Stimulated activated naive CD8-positive, alpha-beta T cell treated with anti-CD3 and anti-CD28 coated beads, Interleukin-15, amount 100 ng/mL, for 72 hours (primary cell): Measurements from ENCODE around the gene MRPL38.
"Not testable (repeated sequence)": the region's sequence is repeated elsewhere in the genome, so short reads cannot be mapped to it uniquely, and the experiment has no call there.

Experiments
- ATAC-seq: fragments of 150-1000 bp; cut with Tn5 transposase; 2 replicates; pipeline ENCODE4 v1.10.0; 2021; ENCODE audit warnings: mild to moderate bottlenecking, moderate library complexity
- DNase-seq, 2 donors: peaks; one replicate each; pipeline ENCODE4 v3.0.0; 2021 to 2022
- H3K27ac Mint-ChIP-seq, 2 donors: one replicate each; pipeline ENCODE4 v1.8.0; 2022; ENCODE audit warnings: mild to moderate bottlenecking in 2 of 2, mixed read lengths in 2 of 2, moderate library complexity in 2 of 2
- H3K27me3 Mint-ChIP-seq: one replicate; pipeline ENCODE4 v1.8.0; 2022; ENCODE audit warnings: mixed read lengths
- H3K4me1 Mint-ChIP-seq: one replicate; pipeline ENCODE4 v1.8.0; 2022; ENCODE audit warnings: mild to moderate bottlenecking, mixed read lengths
- H3K4me3 Mint-ChIP-seq, 2 donors: one replicate each; pipeline ENCODE4 v1.8.0; 2022; ENCODE audit warnings: mild to moderate bottlenecking in 2 of 2, mixed read lengths in 2 of 2, moderate library complexity in 1 of 2
- H3K9me3 Mint-ChIP-seq, 2 donors: one replicate each; pipeline ENCODE4 v1.8.0; 2022; ENCODE audit warnings: mixed read lengths in 2 of 2

MRPL38 gene

DNA sequence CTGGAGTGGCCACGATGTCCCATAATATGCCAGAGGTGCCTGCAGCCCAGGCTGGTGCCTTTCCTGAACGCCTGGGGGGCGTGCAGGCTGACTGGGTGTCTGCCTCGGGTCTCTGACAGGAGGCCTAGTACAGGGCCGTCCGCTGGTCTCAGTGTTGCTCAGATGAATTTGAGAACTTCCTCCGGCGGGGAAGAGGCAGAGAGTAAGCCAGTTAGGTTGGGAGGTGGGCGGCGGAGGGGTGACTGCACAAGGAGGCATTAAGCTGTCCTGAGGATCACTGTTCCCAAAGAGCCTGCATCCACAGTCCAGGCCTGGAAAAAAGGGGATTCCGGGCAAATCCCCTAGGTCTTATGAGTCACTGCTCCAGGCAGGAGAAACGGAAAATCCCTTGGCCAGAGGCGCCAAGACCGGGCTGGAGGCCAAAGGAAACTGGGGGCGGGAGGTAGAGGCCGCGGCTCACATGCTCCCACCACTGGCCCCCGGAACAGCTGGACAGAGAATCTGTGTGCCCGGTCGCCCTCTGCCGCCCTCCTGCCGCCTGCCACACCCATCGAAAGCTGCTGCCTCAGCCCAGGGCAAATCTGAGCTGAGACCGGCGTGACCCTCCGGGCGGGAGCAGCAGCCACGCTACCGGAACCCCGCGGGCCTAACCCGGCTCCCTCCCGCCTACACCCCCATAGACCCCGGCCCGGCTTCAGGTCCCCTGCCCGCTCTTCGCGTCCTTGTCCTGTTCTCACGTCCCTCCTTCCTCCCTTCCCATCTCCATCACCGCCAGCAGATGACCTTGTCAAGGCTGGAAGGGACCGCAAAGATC is 27.5 kb downstream of the MRPL38 start:
- peak; percentile 29 to 55 for DNase-seq
- H3K4me1 Mint-ChIP-seq = peaks cover 68% of the 10 kb centered on the region
- H3K27ac Mint-ChIP-seq = peak overlapping the region; percentile 27 to 89

DNA sequence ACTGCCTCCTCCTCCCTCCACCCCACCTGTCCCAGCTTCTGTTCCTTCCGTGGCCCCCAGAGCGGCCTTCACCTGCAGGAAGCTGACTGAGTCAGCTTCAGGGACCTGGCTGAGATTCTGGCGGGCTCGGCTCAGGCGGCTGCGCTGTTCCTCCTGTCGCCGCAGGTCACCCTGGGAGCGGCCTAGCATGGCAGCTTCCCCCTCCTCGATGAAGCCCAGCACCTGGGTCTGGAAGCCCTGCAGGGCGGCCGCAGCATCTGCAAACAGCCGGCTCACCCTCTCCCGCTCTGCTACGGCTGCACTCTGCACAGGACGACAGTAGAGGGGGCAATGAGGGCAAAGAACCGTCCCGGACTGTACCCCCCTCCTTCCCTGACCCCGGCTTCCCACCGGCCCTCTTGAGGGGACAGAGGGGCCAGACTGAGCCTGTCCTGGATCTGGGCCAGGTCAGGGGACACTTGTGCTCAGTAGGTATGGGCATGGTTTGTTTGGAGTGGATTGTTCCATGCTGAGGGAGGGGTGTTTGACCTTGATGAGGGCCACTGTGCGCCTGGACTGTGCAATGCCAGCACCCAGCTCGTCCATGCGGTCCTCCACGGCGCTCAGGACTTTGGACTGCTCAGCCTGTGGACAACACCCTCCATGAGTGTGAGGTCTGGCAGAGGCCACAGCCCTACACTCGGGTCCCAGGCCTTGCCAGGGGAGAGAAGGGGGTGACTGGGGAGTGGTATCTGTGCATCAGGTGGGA is 28.3 kb downstream of the MRPL38 start:
- H3K9me3 Mint-ChIP-seq = no peaks in the 10 kb centered on the region
- peaks cover 9% of the 10 kb centered on the region for H3K27me3 Mint-ChIP-seq
- peak overlapping the region; percentile 89 to 94 for H3K27ac Mint-ChIP-seq
- H3K4me3 Mint-ChIP-seq = peak overlapping the region; percentile 92
- peak; percentile 67 to 84 for DNase-seq
- peak; percentile 72 for ATAC-seq
- H3K4me1 Mint-ChIP-seq = peaks cover 60% of the 10 kb centered on the region

More for the DNA sequence above, 27.5 kb downstream of the MRPL38 start:
- peak overlapping the region; percentile 92 for H3K4me3 Mint-ChIP-seq
- H3K27me3 Mint-ChIP-seq = peaks cover 9% of the 10 kb centered on the region
- H3K9me3 Mint-ChIP-seq = no peaks in the 10 kb centered on the region
- peak; percentile 40 for ATAC-seq

DNA sequence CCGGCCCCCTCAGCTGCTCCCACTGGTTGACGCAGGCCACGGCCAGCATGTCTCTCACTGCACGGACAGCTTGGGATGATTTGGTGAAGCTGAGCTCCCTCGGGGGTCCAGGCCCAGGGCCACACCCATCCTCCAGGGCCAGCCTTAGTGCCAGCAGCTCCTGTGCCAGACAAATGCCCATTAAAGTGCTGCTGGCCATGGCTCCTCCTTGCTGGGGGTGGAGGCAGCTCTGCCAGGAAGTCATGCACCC is 28.8 kb downstream of the MRPL38 start:
- H3K27ac Mint-ChIP-seq = peak overlapping the region; percentile 89 to 94
- DNase-seq (no peak), ATAC-seq (no peak)
- no peaks in the 10 kb centered on the region for H3K9me3 Mint-ChIP-seq
- H3K4me3 Mint-ChIP-seq = peak overlapping the region; percentile 92
- peaks cover 9% of the 10 kb centered on the region for H3K27me3 Mint-ChIP-seq
- H3K4me1 Mint-ChIP-seq = peaks cover 59% of the 10 kb centered on the region

DNA sequence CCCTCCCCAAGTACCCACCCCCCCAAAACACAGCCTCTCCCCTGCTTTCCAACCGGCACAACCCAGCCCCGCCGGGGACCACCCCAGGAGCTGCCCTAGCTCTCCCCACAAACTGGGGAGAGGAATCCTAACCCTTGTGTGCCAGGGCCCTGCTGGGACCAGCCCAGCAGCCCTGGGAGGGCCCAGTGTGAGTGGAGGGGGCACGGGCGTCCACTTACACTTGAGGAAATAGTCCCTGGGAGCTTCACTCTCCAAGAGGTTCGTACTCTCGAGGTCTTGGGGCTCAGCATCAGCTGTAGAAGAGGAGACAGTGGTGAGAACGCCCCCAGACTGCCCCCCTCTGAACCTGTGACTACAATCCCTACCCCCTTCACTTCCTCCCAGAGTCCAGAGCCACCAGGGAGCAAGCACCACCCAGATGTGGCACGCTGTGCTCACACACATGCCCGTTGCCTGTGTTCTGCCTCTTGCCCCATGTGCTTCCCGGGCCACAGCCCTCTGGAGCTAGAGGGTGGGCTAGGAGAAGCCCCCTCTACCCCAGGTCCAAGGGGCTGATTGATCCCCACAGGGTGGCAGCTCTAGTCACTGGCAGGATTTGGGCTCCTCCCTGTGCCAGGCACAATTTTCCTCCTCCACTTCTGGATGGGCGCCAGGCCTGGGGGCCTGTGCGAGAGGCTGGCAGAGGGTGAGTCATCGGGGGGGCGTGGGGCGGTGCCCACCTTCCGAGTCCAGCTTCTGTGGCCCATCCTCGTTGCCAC is 29.3 kb downstream of the MRPL38 start:
- Mint-ChIP-seq H3K4me3 (peak overlapping the region; percentile 92), H3K27ac (peak overlapping the region in 1 of 2 donors; percentile 89), H3K4me1 (peaks cover 59% of the 10 kb centered on the region), H3K27me3 (peaks cover 5% of the 10 kb centered on the region), H3K9me3 (no peaks in the 10 kb centered on the region)
- ATAC-seq = no peak
- no peak for DNase-seq

DNA sequence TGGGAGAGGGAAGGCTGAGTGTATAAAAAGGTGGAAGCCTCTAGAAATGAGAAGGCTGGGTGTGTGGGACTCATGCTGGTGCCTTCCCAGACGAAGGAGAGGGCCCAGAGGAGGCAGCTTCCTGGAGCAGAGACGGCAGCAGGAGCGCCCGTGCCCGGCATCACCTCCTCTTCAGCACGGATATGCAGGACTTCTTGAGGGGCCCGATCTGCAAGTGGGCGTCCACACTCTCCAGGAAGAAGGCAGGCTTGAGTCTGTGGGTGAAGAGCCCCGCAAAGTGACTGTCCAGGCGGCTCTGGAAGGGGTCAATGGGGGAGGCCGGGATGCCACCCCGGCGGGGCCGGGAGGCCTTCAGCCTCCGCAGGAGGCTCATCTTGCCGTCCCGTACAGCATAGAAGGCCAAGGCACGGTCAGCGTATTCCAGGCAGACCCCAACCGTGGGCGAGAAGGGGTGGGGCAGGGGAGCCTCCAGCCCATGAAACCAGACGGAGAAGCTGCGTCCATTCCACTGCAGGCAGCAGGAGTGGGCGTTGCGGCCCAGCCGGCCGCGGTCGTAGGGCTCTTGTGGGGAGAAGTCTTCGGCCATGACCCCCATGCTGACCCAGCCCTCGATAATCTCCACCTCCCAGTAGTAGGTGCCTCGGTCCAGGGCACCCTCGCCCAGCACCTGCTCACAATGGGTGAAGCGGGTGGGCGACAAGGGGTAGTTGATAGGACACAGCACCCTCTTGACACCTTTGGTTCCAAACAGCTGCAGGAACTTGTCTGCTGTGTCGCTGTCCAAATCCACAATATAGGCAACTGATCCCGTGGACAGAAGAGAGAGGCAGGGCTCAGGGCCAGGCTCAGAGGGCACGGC is 30.1 kb downstream of the MRPL38 start:
- H3K4me1 Mint-ChIP-seq = peaks cover 59% of the 10 kb centered on the region

DNA sequence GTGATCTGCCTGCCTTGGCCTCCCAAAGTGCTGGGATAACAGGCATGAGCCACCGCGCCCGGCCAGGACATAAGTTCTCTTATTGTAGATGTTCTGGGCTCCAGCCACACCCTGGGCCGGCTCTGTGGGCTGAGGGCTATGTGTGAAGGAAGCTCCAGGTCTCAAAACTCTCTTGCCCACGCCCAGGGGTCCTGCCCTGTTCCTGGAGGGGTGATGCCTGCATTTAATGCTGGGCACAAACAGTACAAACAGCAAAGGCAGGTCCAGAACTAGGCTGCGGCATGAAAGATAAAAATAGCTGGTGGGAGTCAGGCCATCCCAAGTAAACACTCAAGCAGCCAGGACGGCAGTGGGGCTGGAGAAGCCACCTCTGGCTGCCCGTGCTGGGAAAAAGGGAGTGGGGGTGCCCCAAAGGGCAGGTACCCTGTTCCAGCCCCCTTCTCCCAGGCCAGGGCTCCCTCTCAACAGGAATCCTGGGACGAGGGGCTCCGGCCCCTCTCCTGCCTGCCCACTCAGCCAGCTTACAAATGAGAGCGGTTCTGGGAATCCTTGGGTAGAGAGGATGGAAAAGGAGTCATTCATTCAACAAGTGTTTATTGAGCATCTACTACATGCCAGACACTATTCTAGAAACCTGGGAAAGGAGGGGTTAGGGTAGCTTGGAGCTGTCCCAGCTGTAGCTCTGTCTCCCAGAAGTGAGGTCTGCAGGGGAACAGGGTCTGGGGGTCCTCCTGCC is 30.9 kb downstream of the MRPL38 start:
- peaks cover 54% of the 10 kb centered on the region for H3K4me1 Mint-ChIP-seq

More for the DNA sequence above, 30.1 kb downstream of the MRPL38 start:
- no peaks in the 10 kb centered on the region for H3K27me3 Mint-ChIP-seq
- peak overlapping the region in 1 of 2 donors; percentile 21 for H3K4me3 Mint-ChIP-seq
- peak overlapping the region in 1 of 2 donors; percentile 73 for H3K27ac Mint-ChIP-seq
- H3K9me3 Mint-ChIP-seq = no peaks in the 10 kb centered on the region
- DNase-seq (no peak), ATAC-seq (no peak)

DNA sequence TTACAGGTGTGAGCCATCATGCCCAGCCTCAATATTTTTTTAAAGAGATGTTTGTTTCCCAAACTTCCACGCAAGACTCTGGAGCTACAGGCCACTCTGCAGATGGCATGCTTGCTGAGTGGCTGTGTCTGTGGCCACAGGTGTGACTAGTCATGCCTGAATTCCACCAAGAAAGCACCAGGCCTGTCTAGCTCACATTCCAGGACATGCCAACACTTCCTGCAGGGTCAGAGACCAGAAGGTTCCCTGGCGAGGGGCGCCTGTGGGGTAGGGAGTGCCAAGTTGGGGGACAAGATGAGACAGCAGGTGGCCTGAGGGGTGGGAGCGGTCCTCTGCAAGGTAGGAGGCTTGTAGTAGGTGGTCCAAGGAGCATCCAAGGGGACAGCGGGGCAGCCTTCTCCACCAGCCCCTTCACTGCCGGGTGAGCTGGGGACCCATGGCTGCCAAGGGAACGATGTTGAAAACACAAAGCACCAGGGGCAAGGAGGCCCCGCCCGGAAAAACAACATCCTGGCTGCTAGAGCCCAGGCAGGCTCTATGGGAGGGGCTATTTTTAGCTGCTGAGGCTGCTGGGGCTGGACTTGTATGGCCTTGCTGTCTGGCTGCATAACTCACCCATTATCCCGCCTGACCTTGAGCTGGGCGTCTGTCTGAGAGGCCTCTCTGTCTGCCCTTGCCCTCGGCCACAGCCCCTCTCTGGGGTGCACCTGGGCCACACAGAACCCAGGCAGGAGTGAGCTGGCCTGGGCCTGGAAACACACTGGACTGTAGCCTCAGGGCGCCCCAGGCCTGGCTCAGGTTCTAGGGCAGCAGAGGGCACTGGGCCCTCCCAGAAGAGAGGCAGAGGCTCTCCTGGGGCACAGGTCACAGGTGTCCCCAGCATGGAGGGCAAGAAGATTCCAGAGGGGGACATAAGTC is 32.0 kb downstream of the MRPL38 start:
- no peak for ATAC-seq
- Mint-ChIP-seq H3K9me3 (no peaks in the 10 kb centered on the region), H3K4me3 (no peak overlapping the region), H3K4me1 (peaks cover 48% of the 10 kb centered on the region), H3K27me3 (no peaks in the 10 kb centered on the region), H3K27ac (peak overlapping the region; percentile 25 to 78)
- no peak for DNase-seq

More for the DNA sequence above, 30.9 kb downstream of the MRPL38 start:
- no peaks in the 10 kb centered on the region for H3K27me3 Mint-ChIP-seq
- H3K4me3 Mint-ChIP-seq = peak overlapping the region in 1 of 2 donors; percentile 21
- H3K27ac Mint-ChIP-seq = peak overlapping the region in 1 of 2 donors; percentile 73
- H3K9me3 Mint-ChIP-seq = no peaks in the 10 kb centered on the region
- no peak for ATAC-seq
- DNase-seq = no peak

DNA sequence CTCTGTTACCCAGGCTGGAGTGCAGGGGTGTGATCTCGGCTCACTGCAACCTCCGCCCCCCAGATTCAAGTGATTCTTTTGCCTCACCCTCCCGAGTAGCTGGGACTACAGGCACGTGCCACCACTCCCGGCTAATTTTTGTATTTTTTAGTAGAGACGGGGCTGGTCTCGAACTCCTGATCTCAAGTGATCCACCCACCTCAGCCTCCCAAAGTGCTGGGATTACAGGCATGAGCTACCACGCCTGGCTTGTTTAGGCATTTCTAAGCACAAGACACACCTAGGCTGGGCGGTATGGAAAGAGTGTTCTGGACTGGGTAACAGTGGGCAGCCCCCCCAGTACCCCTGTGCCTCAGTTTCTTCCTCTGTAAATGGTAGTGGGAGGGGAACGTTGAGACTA is 34.5 kb downstream of the MRPL38 start:
- H3K4me1 Mint-ChIP-seq = peaks cover 26% of the 10 kb centered on the region
- not testable (repeated sequence) for ATAC-seq, DNase-seq, H3K9me3 Mint-ChIP-seq, H3K4me3 Mint-ChIP-seq, H3K27ac Mint-ChIP-seq, H3K27me3 Mint-ChIP-seq

DNA sequence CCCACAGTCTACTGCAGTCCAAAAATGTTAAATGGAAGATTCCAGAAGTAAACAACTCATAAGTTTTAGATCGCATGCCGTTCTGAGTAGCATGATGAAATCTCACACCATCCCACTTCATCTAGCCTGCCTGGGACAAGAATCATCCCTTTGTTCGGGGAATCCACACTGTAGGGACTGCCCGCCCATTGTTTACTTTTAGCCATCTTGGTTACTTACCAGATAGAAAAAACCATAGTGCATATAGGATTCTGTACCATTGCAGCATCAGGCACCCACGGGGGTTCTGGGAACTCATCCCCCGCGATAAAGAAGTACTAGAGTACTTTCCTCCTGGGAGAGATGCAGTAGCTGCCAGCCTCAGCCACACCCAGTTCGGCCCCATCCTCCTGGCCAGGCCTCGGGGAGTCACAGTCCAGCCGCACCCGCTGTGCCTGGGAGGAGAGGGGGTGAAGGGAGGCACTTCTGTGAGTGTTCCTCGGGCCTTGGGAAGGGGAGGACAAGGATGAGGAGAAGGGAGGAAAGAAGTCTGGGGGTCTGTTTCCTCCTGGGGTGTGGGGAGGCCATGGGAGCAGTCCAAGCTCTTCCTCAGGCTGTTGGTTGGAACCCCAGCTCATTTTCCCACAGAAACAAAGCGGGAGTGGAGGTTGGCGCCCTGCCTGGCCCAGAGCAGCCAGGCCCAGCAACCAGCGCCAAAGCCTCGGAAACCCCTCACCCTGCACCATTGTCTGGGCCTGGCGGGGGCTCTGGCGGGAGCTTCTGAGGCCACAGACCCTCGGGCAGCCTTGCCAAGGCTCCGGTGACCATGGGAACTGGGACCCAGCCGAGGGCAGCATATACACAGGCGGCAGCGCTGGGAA is 35.2 kb downstream of the MRPL38 start:
- ATAC-seq (no peak), DNase-seq (no peak)
- no peaks in the 10 kb centered on the region for H3K9me3 Mint-ChIP-seq
- H3K4me3 Mint-ChIP-seq = no peak overlapping the region
- no peak overlapping the region for H3K27ac Mint-ChIP-seq
- no peaks in the 10 kb centered on the region for H3K27me3 Mint-ChIP-seq
- H3K4me1 Mint-ChIP-seq = peaks cover 31% of the 10 kb centered on the region

DNA sequence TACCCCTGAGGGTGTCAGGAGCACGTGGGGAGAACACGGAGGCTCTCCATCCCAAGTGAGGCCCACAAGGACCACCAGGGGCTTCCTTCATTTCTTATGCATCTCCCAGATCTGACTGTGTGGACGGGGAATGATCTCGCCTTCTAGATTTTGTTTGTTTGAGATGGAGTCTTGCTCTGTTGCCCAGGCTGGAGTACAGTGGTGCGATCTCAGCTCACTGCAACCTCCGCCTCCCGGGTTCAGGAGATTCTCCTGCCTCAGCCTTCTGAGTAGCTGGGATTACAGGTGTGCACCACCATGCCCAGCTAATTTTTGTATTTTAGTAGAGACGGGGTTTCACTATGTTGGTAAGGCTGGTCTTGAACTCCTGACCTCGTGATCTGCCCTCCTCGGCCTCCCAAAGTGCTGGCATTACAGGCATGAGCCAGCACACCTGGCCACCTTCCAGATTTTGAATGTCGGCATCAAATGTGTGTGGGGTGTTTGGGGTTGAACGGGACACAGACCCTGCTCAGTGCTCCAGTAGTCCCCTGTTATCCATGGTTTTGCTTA is 35.9 kb downstream of the MRPL38 start:
- H3K4me1 Mint-ChIP-seq = peaks cover 32% of the 10 kb centered on the region
- not testable (repeated sequence) for H3K4me3 Mint-ChIP-seq, ATAC-seq, H3K9me3 Mint-ChIP-seq, H3K27ac Mint-ChIP-seq, DNase-seq, H3K27me3 Mint-ChIP-seq

DNA sequence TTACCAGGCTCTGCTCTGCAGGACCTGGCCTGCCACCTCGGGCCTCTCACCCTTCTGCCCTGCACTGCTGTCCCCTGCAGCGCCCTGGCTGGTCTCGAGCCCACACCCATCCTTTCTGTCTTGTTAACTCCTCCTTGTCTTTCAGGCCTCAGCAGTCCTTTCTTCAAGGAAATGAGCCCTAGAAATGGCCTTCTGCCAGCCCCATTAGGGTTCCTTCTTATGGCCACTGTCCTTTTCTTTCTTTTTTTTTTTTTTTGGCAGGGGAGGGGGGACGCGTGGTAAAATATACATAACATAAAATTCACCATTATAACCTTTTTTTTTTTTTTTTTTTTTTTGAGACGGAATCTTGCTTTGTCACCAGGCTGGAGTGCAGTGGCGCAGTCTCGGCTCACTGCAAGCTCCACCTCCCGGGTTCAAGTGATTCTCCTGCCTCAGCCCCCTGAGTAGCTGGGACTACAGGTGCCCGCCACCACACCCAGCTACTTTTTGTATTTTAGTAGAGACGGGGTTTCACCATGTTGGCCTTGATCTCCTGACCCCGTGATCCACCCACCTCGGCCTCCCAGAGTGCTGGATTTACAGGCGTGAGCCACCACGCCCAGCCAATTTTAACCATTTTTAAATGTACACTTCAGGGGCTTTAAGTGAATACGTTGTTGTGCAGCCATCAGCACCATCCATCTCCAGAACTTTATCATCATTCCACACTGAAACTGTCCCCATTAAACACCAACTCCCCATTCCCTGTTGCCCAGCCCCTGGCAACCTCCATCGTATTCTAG is 39.1 kb downstream of the MRPL38 start:
- peak overlapping the region; percentile 52 to 59 for H3K27ac Mint-ChIP-seq
- not testable (repeated sequence) for DNase-seq

DNA sequence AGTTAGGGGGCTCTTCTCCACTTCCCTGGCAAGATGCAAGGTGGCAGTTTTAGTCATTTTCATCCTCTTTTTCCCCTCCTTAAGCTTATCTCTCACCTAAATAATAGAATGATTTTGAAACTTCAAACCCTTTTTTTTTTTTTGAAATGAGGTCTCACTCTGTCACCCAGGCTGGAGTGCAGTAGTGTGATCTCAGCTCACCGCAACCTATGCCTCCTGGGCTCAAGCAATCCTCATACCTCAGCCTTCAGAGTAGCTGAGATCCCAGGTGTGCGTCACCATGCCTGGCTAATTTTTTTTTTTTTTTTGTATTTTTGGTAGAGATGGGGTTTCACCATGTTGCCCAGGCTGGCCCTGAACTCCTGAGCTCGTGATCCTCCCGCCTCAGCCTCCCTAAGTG is 39.8 kb downstream of the MRPL38 start:
- ATAC-seq = peak; percentile 58
- not testable (repeated sequence) for DNase-seq, H3K9me3 Mint-ChIP-seq, H3K27me3 Mint-ChIP-seq
- H3K4me1 Mint-ChIP-seq = peaks cover 22% of the 10 kb centered on the region
- H3K4me3 Mint-ChIP-seq = peak overlapping the region; percentile 22 to 47
- peak overlapping the region in 1 of 2 donors; percentile 65 for H3K27ac Mint-ChIP-seq

More for the DNA sequence above, 39.1 kb downstream of the MRPL38 start:
- H3K9me3 Mint-ChIP-seq, H3K27me3 Mint-ChIP-seq, ATAC-seq: not testable (repeated sequence)
- Mint-ChIP-seq H3K4me3 (peak overlapping the region in 1 of 2 donors; percentile 26), H3K4me1 (peaks cover 22% of the 10 kb centered on the region)
